GM19455 (cell line): ENCODE measurements around the gene ZFP36L2.
A peak's percentile ranks its signal among the peaks of the same experiment; 100 is the strongest.

Experiments
- ATAC-seq: cut with Tn5 transposase; IDR thresholded peaks from one replicate; pipeline ENCODE4 v1.9.1; 2021; ENCODE audit not compliant: unreplicated experiment

The ZFP36L2 gene

GRCh38 chr2:43226558-43226954 lies at the start of gene ZFP36L2:
Gene ZFP36L2, minus strand, starts transcription at chr2:43226606. Its CDS starts 291 bp downstream, at chr2:43226315.
- peak; percentile 51 for ATAC-seq

- no peak for ATAC-seq
These were observed 48.3 kb upstream of the ZFP36L2 start for GRCh38 chr2:43274721-43275120.

- no peak for ATAC-seq
These were observed 47.6 kb upstream of the ZFP36L2 start for GRCh38 chr2:43274055-43274454.

GRCh38 chr2:43273529-43273928 lies 47.1 kb upstream of the ZFP36L2 start:
- no peak for ATAC-seq

GRCh38 chr2:43270930-43271615 lies 44.7 kb upstream of the ZFP36L2 start:
- no peak for ATAC-seq

- no peak for ATAC-seq
These were observed 44.1 kb upstream of the ZFP36L2 start for GRCh38 chr2:43270461-43270860.

- no peak for ATAC-seq
These were observed 43.3 kb upstream of the ZFP36L2 start for GRCh38 chr2:43269706-43270105.

- no peak for ATAC-seq
These were observed 42.7 kb upstream of the ZFP36L2 start for GRCh38 chr2:43269074-43269572.

- ATAC-seq = no peak
These were observed 41.9 kb upstream of the ZFP36L2 start for GRCh38 chr2:43268066-43268953.

GRCh38 chr2:43267381-43267780 lies 41.0 kb upstream of the ZFP36L2 start:
- no peak for ATAC-seq

- no peak for ATAC-seq
These were observed 40.3 kb upstream of the ZFP36L2 start for GRCh38 chr2:43266711-43267111.

GRCh38 chr2:43265421-43265820 lies 39.0 kb upstream of the ZFP36L2 start:
- ATAC-seq = no peak

GRCh38 chr2:43265001-43265400 lies 38.6 kb upstream of the ZFP36L2 start:
- no peak for ATAC-seq

GRCh38 chr2:43262951-43263350 lies 36.5 kb upstream of the ZFP36L2 start:
- no peak for ATAC-seq

GRCh38 chr2:43262239-43262638 lies 35.8 kb upstream of the ZFP36L2 start:
- ATAC-seq = no peak

GRCh38 chr2:43259512-43259911 lies 33.1 kb upstream of the ZFP36L2 start:
- no peak for ATAC-seq

- no peak for ATAC-seq
These were observed 32.2 kb upstream of the ZFP36L2 start for GRCh38 chr2:43258547-43259156.

GRCh38 chr2:43255296-43255910 lies 29.0 kb upstream of the ZFP36L2 start:
- ATAC-seq = no peak

GRCh38 chr2:43254331-43254730 lies 27.9 kb upstream of the ZFP36L2 start:
- ATAC-seq = no peak

GRCh38 chr2:43251171-43251731 lies 24.8 kb upstream of the ZFP36L2 start:
- no peak for ATAC-seq

- ATAC-seq = no peak
These were observed 23.6 kb upstream of the ZFP36L2 start for GRCh38 chr2:43250015-43250414.
